B cell (primary cell): ENCODE measurements around the gene CALCOCO2. TPM values are rescaled to one million over a fixed set of nuclear protein-coding genes. Genes with fewer than 3 reads are reported as not detected.

ENCODE experiments used
- ATAC-seq: fragments of 200-7000 bp; cut with Tn5 transposase; one replicate; pipeline ENCODE4 v1.10.0; 2021; ENCODE audit warnings: low read depth, mild to moderate bottlenecking, moderate number of reproducible peaks, moderate library complexity
- CTCF ChIA-PET: fragments of 350-600 bp; sonication (Branson Sonifier 250); formaldehyde crosslinking; loops from one replicate; lab custom pipeline; 2021; ENCODE audit warnings: antibody characterized with exemption, inconsistent platforms; lab: Charles Lee
- POLR2A ChIA-PET: fragments of 350-600 bp; sonication (Branson Sonifier 250); formaldehyde crosslinking; loops from one replicate; lab custom pipeline; 2021; ENCODE audit warnings: antibody characterized with exemption; lab: Charles Lee
- DNase-seq: peaks from one replicate; pipeline ENCODE4 v3.0.0; 2013
- H2AFZ ChIP-seq: 2 replicates; pipeline ENCODE4 v1.6.1; 2012; ENCODE audit warnings: mild to moderate bottlenecking, low read depth, low read length; ENCODE audit not compliant: insufficient read depth, poor library complexity, severe bottlenecking
- H3K27ac ChIP-seq, 2 donors: 1 replicate in 1 of 2; 2 replicates in 1 of 2; pipeline ENCODE4 v1.5.1; 2012 to 2013; ENCODE audit warnings: low read length in 2 of 2, mild to moderate bottlenecking in 2 of 2, moderate library complexity in 1 of 2
- H3K27me3 ChIP-seq, 4 experiments: fragments of 200-600 bp in 1 of 4; sonication (generic) in 1 of 4; replicated peaks in 1 of 4; 1 replicate in 2 of 4; 2 replicates in 2 of 4; pipeline versions ENCODE4 v1.6.1 to v1.7.0; 2013 to 2016; ENCODE audit warnings: low read length in 3 of 4, mild to moderate bottlenecking in 2 of 4, mixed read lengths in 1 of 4, moderate library complexity in 1 of 4; ENCODE audit not compliant: insufficient read depth in 4 of 4, control insufficient read depth in 3 of 4; ENCODE audit errors: control extremely low read depth in 1 of 4
- H3K36me3 ChIP-seq, 2 experiments: replicated peaks in 1 of 2; 1 replicate in 1 of 2; 2 replicates in 1 of 2; pipeline versions ENCODE4 v1.6.1 to v1.7.1; 2013; ENCODE audit warnings: low read length in 1 of 2; ENCODE audit not compliant: insufficient read depth in 2 of 2, control insufficient read depth in 1 of 2; ENCODE audit errors: control extremely low read depth in 1 of 2, extremely low read depth in 1 of 2
- H3K4me1 ChIP-seq, 2 donors: fragments of 200-600 bp in 1 of 2; sonication (generic) in 1 of 2; 1 replicate in 1 of 2; 2 replicates in 1 of 2; pipeline versions ENCODE4 v1.5.1 to v1.6.1; 2013 to 2017; ENCODE audit warnings: low read length in 2 of 2; ENCODE audit not compliant: control insufficient read depth in 2 of 2, insufficient read depth in 2 of 2
- H3K4me2 ChIP-seq: replicated peaks from 2 replicates; pipeline ENCODE3; 2012; ENCODE audit warnings: mild to moderate bottlenecking, low read depth, low read length; ENCODE audit not compliant: poor library complexity, severe bottlenecking
- H3K4me3 ChIP-seq, 5 experiments: fragments of 200-600 bp in 1 of 5; sonication (generic) in 1 of 5; 1 replicate in 3 of 5; 2 replicates in 2 of 5; pipeline versions ENCODE4 v1.5.1 to v1.7.0; 2011 to 2016; ENCODE audit warnings: low read length in 4 of 5, mild to moderate bottlenecking in 4 of 5, low read depth in 2 of 5, control low read depth in 1 of 5, moderate library complexity in 1 of 5; ENCODE audit not compliant: insufficient read depth in 1 of 5; ENCODE audit errors: control extremely low read depth in 1 of 5, extremely low read depth in 1 of 5
- H3K79me2 ChIP-seq: fragments of 200-600 bp; sonication (generic); one replicate; pipeline ENCODE4 v1.6.0; 2016; ENCODE audit warnings: low read length; ENCODE audit not compliant: control insufficient read depth, insufficient read depth
- H3K9ac ChIP-seq: fragments of 200-600 bp; sonication (generic); 2 replicates; pipeline ENCODE4 v1.6.1; 2017; ENCODE audit warnings: mild to moderate bottlenecking, low read length, moderate library complexity
- H3K9me3 ChIP-seq, 3 donors: one replicate each; pipeline versions ENCODE4 v1.6.1 to v1.7.1; 2013; ENCODE audit warnings: low read length in 2 of 3; ENCODE audit not compliant: control insufficient read depth in 2 of 3, insufficient read depth in 1 of 3; ENCODE audit errors: control extremely low read depth in 1 of 3
- H4K20me1 ChIP-seq: 2 replicates; pipeline ENCODE4 v1.6.0; 2012; ENCODE audit warnings: mild to moderate bottlenecking, low read length; ENCODE audit not compliant: insufficient read depth, control insufficient read depth, poor library complexity, severe bottlenecking
- H3K27ac Mint-ChIP-seq: one replicate; pipeline ENCODE4 v1.8.0; 2021; ENCODE audit warnings: mixed read lengths
- H3K27me3 Mint-ChIP-seq: one replicate; pipeline ENCODE4 v1.8.0; 2021; ENCODE audit warnings: mixed read lengths
- H3K4me1 Mint-ChIP-seq: one replicate; pipeline ENCODE4 v1.8.0; 2021; ENCODE audit warnings: mixed read lengths
- H3K4me3 Mint-ChIP-seq: one replicate; pipeline ENCODE4 v1.8.0; 2021; ENCODE audit warnings: mixed read lengths
- H3K9me3 Mint-ChIP-seq: one replicate; pipeline ENCODE4 v1.8.0; 2022; ENCODE audit warnings: mixed read lengths; ENCODE audit not compliant: insufficient read depth
- CTCF ChIP-seq: fragments of 200-600 bp; IDR thresholded peaks from one replicate; pipeline ENCODE4 v1.8.0; 2022; ENCODE audit warnings: antibody characterized with exemption, mild to moderate bottlenecking
- EZH2 ChIP-seq: IDR thresholded peaks from 2 replicates; pipeline ENCODE4 v1.6.1; 2012; ENCODE audit warnings: borderline replicate concordance, low read depth, mild to moderate bottlenecking, moderate library complexity, low read length; ENCODE audit not compliant: insufficient read depth, poor library complexity, severe bottlenecking
- WGBS: methylation state at CpG from one replicate; pipeline ENCODE4 v1.1.5; 2013; ENCODE audit warnings: missing lambda C conversion rate; ENCODE audit not compliant: insufficient coverage; 5-methylcytosine and 5-hydroxymethylcytosine counted together
- intact Hi-C: fragments of 100-400 bp; cut with micrococcal nuclease; formaldehyde crosslinking; loops from one replicate; pipeline ENCODE4 v1.10.0; 2022
- polyA plus RNA-seq: library from polyadenylated mRNA; depleted of rRNA; stranded (reverse); fragments of >200 nt; gene quantifications from 2 replicates; pipeline ENCODE4 v1.2.3, GENCODE V29; 2012
- total RNA-seq, 2 donors: library from RNA; stranded (reverse); fragments of 120-200 nt in 1 of 2; gene quantifications; 1 replicate in 1 of 2; 2 replicates in 1 of 2; pipeline versions ENCODE4 v1.2.3 to v1.2.4, GENCODE V29; 2013 to 2022

CALCOCO2 gene
- total and polyA plus RNA-seq, 2 donors (not counting 1 experiment from before 2014, with no cell fraction given) = 49.6 to 148 TPM

DNA sequence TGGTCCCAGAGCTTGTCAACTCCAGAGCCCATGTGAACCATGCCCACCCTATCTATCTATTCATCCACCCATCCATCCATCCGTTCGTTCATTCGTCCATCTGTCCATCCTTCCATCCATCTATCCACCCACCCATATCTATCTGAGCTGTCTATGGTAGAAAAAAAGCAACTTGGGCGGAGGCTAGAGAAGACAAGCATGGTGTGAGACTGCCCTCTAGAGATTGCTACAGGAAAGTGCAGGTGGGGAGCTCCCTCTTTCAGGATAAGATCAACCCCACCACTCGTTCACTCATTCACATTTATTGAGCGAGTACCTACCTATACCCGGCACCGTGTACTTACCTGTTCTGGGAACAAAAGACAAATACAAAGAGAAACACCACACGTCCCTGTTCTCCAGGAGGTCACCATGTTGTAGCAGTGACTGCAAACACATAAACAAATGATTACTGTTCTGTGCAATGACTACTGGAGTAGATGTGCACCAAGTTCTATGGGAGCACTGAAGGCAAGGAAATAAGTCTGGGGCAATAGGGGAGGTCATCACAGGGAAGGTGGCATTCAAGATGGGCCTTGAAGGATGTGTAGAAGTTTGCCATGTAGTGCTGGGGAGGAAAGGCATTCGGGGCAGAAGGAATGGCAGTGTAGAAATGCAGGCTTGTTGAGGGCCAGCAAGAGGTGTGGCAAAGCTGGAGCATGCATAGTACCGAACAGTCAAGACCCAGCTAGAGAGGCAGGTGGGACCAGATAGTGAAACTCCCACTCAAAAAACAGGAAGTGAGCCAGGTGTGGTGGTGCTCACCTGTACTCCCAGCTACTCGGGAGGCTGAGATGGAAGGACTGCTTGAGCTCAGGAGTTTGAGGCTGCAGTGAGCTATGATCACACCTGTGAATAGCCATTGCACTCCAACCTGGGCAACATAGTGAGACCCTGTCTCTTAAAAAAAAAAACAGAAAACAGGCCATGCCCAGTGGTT lies 48.4 kb downstream of the CALCOCO2 start:
- peak; percentile 95 for TF ChIP-seq CTCF
- TF ChIP-seq EZH2 = no peak
- no peaks in the 10 kb centered on the region for H4K20me1 ChIP-seq
- Mint-ChIP-seq H3K4me1 (no peaks in the 10 kb centered on the region), H3K27me3 (peaks cover 7% of the 10 kb centered on the region), H3K4me3 (no peak overlapping the region), H3K9me3 (no peaks in the 10 kb centered on the region), H3K27ac (no peak overlapping the region)
- H3K4me2 ChIP-seq = no peak overlapping the region
- POLR2A ChIA-PET = interaction anchor here (0.9 to 1.1 kb wide), 2 partner anchors 13 to 77 kb away, joined by 3 to 6 read pairs; partner anchors contain the start of gene ATP5MC1
- CTCF ChIA-PET = interaction anchor here (0.5 to 23.0 kb wide), 45 partner anchors 9 to 853 kb away, joined by 3 to 730 read pairs (median 5); partner anchors contain the start of genes ATP5MC1, HOXB13, PRAC2 and TTLL6
- peak; percentile 93 for ATAC-seq
- DNase-seq = peak; percentile 82
- H3K79me2 ChIP-seq = no peaks in the 10 kb centered on the region
- no peak overlapping the region for H3K9ac ChIP-seq
- 27% methylated on average over 7 of the region's 12 CpGs for WGBS
- no peak overlapping the region for H2AFZ ChIP-seq
- H3K9me3 ChIP-seq = peaks cover 0 to 6% (median 0%) of the 10 kb centered on the region in 3 donors
- H3K27ac ChIP-seq = no peak overlapping the region
- H3K4me3 ChIP-seq = no peak overlapping the region
- peaks cover 0 to 3% (median 0%) of the 10 kb centered on the region in 4 experiments for H3K27me3 ChIP-seq
- peaks cover 0 to 4% of the 10 kb centered on the region in 2 donors for H3K4me1 ChIP-seq
- intact Hi-C loops = loop anchor here (1.0 to 2.0 kb wide), 6 partner anchors 65 to 208 kb away; no protein-coding TSS in a partner anchor
- no peaks in the 10 kb centered on the region for H3K36me3 ChIP-seq
